K562 (cell line): ENCODE results near the gene RTP3. TPM values are rescaled to one million over a fixed set of nuclear protein-coding genes. Genes with fewer than 3 reads are reported as not detected.

Experiments
- AFF4 ChIP-seq: sonication (generic); formaldehyde crosslinking; IDR thresholded peaks from 2 replicates; pipeline ENCODE4 v1.8.0; 2023; ENCODE audit warnings: mild to moderate bottlenecking, missing genetic modification reagents
- HNRNPH1 ChIP-seq: fragments of 200-400 bp; formaldehyde crosslinking; optimal IDR thresholded peaks from 2 replicates; pipeline ENCODE3; 2017; ENCODE audit warnings: low read depth, mild to moderate bottlenecking, low read length, moderate library complexity
- MAFF ChIP-seq: IDR thresholded peaks from 2 replicates; pipeline ENCODE4 v1.6.1; 2012; ENCODE audit warnings: low read length, improper control_type of control experiment
- RCOR1 ChIP-seq, 2 experiments: IDR thresholded peaks; 2 replicates each; pipeline ENCODE4 v1.6.1; 2012; ENCODE audit warnings: low read depth in 2 of 2, low read length in 2 of 2, borderline replicate concordance in 1 of 2, improper control_type of control experiment in 1 of 2
- SIRT6 ChIP-seq: IDR thresholded peaks from one replicate; pipeline ENCODE4 v1.6.1; 2012; ENCODE audit warnings: low read depth, mild to moderate bottlenecking, control low read depth, inconsistent platforms, low read length, moderate library complexity
- ZNF280B ChIP-seq: fragments of 250-450 bp; sonication (Bioruptor Pico); IDR thresholded peaks from 2 replicates; pipeline ENCODE4 v1.5.1; 2021; ENCODE audit warnings: mild to moderate bottlenecking
- ZNF57 ChIP-seq: fragments of 450-650 bp; formaldehyde crosslinking; IDR thresholded peaks from 2 replicates; pipeline ENCODE4 v1.4.0; 2020; ENCODE audit warnings: mild to moderate bottlenecking, moderate library complexity
- polyA plus RNA-seq, 8 experiments: library from polyadenylated mRNA; depleted of rRNA in 4 of 8; stranded (reverse) in 5 of 8; unstranded in 3 of 8; fragments of >200 nt; fragmentation: Nextera tagmentation in 2 of 8; fragmentation: Illumina TruSeq in 1 of 8; extraction: Ambion mirVana in 2 of 8; extraction: Trizol in 1 of 8; gene quantifications; 2 replicates each; pipeline versions ENCODE4 v1.2.1 to v1.2.3, GENCODE V29; 2011 to 2014; ENCODE audit warnings: inconsistent platforms in 1 of 8, missing spikeins in 1 of 8
- total RNA-seq, 7 experiments: library from RNA; depleted of rRNA in 6 of 7; stranded (reverse); fragments of >200 nt in 6 of 7; fragmentation: Illumina TruSeq in 2 of 7; extraction: Trizol in 2 of 7; gene quantifications; 2 replicates each; pipeline versions ENCODE4 v1.2.1 to v1.2.3, GENCODE V29; 2011 to 2021; ENCODE audit warnings: low replicate concordance in 1 of 7
- TF ChIP-seq, protein P1 (sequence below), 2 experiments: fragments of 450-650 bp in 1 of 2; IDR thresholded peaks; 2 replicates each; pipeline ENCODE4 v1.6.1; 2011 to 2017; ENCODE audit warnings: low read depth in 2 of 2, antibody characterized with exemption in 1 of 2, borderline replicate concordance in 1 of 2, low read length in 1 of 2, mild to moderate bottlenecking in 1 of 2, mixed read lengths in 1 of 2; ENCODE audit not compliant: control insufficient read depth in 1 of 2
- TF ChIP-seq, protein P2 (sequence below): IDR thresholded peaks from 2 replicates; pipeline ENCODE4 v1.6.1; 2011; ENCODE audit not compliant: insufficient read length; ENCODE audit errors: extremely low read depth

The RTP3 gene
- total and polyA plus RNA-seq, 9 of the 15 experiments (the other 6 are each of a cell fraction or from before 2014, with no cell fraction given): not detected

DNA sequence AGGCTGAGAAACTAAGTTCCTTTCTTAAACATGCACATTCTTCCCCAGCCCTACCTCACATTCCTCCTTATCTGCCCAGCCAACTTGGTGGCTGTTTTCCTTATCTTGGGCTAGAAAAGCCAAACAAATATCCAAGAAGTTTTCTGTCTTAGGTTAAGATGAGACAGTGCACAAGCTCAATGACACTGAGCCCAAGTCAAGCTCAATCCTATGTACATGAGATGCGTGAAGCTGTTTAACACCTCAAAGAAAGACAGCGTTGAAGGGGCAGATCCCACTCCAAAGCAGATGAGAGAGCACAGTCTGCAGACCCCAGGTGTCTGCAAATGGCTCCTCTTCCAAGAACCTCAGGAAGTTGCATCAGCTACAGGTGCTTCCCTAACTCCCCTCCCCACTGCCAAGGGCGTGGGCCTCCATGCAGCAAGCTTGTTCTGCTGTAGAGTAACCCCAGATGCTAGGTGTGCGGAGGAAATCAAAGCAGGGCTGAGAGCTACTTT, 51.7 kb downstream of the RTP3 start (continued):
- TF ChIP-seq AFF4 (CRISPR knock-in tag) (peak; percentile 30; the same call in 1 of the 2 replicates), RCOR1 (IDR thresholded peaks at IDR 0.05; ENCODE audit: borderline replicate concordance in 1 of 2, low read depth in 2 of 2, low read length in 2 of 2) (peak; percentile 66 to 91), ZNF57 (CRISPR knock-in tag) (no peak), HNRNPH1 (no peak), SIRT6 (no peak), ZNF280B (CRISPR knock-in tag) (no peak), MAFF (no peak)
- TF ChIP-seq, protein P1, sequence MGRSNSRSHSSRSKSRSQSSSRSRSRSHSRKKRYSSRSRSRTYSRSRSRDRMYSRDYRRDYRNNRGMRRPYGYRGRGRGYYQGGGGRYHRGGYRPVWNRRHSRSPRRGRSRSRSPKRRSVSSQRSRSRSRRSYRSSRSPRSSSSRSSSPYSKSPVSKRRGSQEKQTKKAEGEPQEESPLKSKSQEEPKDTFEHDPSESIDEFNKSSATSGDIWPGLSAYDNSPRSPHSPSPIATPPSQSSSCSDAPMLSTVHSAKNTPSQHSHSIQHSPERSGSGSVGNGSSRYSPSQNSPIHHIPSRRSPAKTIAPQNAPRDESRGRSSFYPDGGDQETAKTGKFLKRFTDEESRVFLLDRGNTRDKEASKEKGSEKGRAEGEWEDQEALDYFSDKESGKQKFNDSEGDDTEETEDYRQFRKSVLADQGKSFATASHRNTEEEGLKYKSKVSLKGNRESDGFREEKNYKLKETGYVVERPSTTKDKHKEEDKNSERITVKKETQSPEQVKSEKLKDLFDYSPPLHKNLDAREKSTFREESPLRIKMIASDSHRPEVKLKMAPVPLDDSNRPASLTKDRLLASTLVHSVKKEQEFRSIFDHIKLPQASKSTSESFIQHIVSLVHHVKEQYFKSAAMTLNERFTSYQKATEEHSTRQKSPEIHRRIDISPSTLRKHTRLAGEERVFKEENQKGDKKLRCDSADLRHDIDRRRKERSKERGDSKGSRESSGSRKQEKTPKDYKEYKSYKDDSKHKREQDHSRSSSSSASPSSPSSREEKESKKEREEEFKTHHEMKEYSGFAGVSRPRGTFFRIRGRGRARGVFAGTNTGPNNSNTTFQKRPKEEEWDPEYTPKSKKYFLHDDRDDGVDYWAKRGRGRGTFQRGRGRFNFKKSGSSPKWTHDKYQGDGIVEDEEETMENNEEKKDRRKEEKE (IDR thresholded peaks at IDR 0.05; ENCODE audit: borderline replicate concordance in 1 of 2, control insufficient read depth in 1 of 2, low read depth in 2 of 2, low read length in 1 of 2): no peak
- TF ChIP-seq, protein P2, sequence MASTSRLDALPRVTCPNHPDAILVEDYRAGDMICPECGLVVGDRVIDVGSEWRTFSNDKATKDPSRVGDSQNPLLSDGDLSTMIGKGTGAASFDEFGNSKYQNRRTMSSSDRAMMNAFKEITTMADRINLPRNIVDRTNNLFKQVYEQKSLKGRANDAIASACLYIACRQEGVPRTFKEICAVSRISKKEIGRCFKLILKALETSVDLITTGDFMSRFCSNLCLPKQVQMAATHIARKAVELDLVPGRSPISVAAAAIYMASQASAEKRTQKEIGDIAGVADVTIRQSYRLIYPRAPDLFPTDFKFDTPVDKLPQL: no peak
